Kidney glomerular epithelial cell (primary cell): ENCODE measurements around the gene MIGA2.
"Not testable (repeated sequence)": the region's sequence is repeated elsewhere in the genome, so short reads cannot be mapped to it uniquely, and the experiment has no call there.

Source experiments
- DNase-seq: peaks from one replicate; lab custom pipeline; 2025; lab: John Stamatoyannopoulos, UW

MIGA2 gene

DNA sequence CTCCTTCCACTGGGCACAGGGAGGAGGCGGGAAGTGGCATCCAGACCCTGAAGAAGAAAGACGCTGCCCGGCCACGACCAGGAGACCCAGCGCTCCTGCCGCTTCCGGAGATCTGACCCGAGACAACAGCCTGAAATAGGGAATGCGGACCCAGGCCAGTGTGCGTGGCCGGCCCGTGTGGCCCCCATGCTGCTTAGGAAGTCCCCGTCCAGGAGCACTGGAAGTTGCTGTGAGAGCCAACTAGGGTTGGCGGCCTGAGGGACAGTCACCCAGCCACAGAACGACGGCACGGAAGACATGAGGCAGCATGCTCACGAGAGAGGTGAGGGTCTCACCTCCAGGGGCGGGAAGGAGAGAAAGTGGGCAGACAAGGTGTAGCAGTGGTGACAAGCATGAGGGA, 25.3 kb upstream of the MIGA2 start:
- DNase-seq = no peak

DNA sequence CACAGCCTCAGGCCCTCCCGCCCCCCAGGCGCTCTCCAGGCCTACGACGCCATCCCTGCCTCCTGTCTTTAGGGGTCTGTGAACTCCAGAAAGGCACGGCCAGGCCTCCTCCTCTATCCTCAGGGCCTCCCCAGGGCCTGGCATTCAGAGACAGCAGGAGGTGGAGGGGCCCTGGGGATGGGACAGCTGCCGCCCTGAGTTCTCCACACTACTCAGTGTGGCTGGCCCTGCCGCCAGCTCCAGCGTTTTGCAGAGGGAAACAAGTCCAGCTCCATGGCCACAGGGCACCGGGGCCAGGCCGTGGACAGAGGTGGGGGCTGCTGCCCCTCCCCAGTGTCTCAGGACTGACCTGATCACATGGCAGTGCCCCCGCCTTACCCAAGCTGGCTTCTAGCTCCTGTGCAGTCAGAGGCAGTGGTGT, 24.7 kb upstream of the MIGA2 start:
- no peak for DNase-seq

DNA sequence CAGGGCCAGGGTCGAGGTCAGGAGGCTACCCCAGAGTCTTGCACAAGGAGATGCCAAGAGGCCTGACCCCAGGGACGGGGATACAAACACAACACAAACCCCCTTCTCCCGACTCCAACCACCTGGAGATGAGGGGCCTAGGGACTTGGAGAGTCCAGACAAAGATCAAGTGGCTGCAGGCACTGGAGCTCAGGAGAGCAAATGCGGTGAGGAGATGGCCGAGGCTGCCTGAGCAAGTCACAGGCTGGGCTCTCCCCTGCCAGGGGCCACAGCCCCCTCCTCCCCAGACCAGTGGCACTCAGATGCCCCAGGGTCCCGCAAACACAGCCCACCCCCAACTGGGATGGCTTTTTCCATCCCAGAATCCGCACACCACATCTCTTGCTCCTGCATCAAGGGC, 24.1 kb upstream of the MIGA2 start:
- no peak for DNase-seq

DNA sequence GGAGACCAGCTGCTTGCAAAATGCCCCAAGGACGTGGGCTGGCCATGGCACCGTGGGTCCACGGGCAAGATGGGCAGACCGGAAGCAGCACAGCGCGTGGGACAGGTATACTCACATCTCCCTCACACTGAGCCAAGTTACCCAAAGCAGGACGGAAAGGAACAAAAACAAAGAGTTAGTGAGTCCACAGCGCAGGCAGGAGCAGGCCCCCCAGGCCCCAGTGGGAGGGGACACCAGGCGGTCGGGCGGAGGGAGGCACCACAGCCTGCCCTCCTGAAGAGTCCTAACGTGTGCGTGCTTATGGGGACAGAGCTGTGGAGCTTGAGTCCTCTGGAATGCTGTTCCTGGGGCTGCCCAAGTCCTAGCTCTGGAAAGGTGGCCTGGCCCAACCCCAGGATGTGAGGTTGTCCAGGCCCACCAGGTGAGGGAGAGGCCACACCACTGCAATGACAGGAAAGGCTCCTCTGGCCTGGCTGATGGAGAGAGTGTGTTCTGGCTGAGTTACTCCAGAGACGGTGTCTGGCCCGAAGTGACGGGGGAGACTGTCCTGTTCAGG, 23.5 kb upstream of the MIGA2 start:
- DNase-seq = no peak

DNA sequence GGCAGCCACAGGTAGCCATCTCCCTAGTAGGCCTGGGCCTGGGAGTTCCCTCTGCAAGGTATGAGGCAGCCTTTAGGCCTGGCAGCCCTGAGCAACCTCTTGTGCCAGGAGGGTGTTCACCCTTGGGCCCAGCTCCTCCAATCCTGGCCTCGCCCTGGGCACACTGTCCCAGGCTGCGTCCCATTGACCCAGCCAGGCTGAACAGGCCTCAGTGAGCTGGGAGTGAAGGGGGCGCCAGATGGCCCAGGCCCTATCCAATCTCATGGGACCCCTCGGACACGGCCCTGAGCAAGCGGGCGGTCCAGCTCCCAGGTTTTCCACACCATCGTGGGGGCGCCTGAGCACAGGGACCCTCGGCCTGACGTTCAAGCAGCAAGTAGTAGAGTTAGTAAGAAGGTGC, 22.8 kb upstream of the MIGA2 start:
- DNase-seq = no peak

DNA sequence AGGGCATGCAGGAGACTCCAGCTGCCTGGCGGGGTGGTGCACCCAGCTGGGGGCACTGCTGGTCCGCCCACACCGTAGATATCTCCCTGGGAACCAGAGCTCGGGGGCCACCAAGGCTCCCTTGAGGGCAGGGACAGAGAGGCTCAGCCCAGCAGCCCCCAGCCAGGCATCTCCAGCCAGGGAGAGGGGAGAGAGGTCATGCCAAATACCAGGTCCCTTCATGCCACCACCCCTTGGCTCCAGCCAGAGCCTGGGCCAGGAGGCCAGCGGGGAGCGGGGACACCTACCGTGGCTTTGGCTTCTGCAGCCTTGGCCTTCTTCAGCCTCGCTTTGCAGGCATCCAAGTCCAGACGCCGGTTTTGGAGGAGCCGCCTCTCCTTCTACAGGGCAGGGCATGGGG, 22.3 kb upstream of the MIGA2 start:
- no peak for DNase-seq

DNA sequence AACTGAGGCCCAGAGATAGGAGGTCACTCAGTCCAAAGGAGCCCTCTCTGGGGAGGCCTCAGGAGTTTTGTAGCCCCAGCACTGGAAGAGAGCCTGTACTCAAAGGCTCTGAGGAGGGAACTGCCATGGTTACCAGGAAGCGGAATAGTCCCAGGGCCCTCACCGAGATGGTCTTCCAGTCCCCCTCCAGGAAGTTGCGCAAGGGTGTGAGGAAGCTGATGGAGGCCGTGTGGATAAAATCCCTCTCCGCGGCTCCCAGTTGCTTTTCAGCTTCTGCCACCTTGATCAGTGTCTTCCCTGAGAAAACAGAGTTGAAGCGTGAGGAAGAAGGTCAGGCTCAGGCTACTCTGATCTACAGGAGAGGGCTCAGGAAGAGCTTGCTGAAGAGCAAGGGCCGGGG, 21.8 kb upstream of the MIGA2 start:
- no peak for DNase-seq

DNA sequence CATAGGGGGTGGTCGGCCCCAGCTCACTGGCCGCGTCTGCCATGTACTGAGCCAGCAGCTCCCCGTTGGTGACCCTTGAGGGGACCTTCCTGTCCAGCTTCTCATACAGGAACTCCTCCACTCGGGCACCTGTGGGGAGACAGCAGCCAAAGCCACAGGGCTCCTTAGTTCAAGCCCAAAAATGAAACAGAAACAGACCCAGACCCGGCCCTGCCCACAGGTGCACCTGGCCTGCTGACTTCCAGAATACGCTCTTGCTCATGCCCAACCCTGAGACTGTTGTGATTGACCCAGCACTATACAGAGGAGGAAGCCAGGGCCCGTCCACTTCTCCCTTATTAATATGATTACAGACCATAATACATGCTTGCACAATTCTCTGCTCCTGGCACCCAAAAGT, 15.3 kb upstream of the MIGA2 start:
- DNase-seq = no peak

DNA sequence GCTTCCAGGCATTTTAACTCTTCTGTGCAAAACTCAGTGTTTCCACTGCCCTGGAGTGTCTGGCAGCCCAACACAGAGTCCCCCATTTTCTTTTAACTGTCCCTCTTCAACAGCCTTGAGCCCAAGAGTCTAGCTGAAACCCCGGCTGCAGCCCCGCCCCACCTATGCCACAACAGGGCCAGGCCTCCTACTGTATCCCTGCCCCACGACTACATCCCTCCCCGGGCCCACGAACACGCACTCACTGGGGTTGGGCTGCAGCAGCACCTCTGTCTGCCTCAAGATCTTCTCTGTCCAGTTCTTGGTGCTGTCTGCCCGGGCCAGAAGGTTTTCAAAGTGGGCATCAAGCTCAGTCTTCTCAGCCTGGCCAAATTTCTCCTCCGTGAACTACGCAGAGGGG, 14.4 kb upstream of the MIGA2 start:
- DNase-seq = no peak

DNA sequence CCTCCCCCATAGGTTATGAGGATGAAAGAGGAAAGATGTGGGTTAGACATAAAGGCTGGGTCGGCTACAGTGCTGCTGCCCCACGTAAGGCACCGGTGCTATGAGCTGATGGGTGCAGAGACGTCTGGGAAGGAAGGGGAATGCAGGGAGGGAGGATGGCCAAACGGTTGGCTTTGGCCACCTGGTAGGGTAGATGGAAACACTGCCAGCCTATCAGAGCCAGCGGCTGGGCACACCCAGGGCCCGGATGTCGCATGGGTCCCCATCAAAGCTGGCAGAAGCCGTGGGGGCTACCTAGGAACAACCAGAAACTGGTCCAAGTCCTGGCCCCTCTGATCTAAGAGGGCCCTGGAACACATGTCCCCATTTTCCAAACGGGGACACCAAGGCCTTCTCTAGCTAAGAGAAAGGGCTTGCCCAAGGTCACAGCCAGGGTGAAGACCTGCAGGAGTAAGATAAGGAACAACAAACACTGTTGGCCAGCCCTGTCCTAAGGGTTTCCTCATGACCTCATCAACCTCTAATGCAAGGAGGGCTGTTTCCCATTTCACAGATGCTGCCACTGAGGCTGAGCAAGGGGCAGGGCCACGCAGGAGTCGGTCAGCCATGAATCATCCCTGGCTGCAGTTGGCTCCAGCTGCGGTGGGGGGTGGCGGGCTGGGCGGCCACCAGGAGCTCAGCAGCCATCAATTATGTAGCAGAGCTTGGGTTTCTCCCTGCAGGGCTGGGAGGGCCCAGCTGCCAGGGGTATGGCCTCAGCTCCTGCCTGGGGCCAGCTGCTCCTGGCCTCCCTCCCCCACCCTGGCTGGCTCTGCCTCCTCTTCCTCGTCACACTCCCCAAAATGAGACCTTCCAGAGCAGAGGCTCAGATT, 13.2 kb upstream of the MIGA2 start:
- no peak for DNase-seq

DNA sequence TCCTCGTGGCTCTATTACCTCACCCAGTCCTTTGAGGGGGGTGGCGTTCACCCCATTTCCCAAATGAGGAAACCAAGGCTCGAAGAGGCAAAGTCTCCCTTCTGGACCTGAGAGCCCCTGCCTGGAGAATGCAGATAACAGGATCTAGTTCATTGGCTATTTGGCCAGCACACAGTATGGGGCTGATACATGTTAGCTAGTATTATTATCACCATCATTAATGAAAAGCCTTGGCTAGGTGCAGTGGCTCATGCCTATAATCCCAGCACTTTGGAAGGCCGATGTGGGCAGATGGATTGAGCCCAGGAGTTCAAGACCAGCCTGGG, 12.6 kb upstream of the MIGA2 start:
- DNase-seq = no peak

DNA sequence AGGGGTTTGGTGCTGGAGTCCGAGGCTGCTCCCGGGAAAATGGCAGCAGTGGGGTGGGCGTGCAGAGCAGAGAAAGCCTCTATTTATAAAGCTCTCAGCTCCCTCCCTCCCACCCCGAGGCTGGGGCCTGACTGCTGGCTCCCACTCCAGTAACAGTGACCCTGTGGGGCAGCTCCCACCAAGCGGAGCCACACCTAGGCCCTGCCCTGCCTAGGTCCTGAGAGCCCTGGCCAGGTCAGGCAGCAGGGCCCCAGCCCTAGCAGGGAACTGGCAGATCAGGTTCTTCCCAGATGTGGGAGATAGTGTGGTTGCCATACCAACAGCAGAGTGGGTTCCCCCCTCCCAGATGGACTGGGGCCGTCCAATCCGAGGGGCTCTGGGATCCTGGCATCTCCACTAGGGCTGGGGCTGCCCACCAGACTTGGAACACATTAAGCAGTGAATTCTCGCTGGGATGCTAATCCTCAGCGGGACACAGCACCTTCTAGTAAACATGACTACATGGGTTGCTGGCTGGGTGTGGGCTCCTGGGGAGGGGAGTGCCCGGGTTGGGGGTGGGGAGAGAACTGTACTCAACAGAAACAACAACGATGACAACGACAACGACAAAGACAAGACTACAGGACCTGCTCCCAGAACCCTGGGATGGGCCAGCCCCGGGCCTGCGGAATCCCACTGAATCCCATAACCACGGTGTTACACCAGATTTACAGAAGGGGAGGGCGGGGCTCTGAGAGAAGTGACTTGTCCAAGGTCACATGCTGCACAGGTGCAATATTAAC, 9.8 kb upstream of the MIGA2 start:
- DNase-seq = no peak

DNA sequence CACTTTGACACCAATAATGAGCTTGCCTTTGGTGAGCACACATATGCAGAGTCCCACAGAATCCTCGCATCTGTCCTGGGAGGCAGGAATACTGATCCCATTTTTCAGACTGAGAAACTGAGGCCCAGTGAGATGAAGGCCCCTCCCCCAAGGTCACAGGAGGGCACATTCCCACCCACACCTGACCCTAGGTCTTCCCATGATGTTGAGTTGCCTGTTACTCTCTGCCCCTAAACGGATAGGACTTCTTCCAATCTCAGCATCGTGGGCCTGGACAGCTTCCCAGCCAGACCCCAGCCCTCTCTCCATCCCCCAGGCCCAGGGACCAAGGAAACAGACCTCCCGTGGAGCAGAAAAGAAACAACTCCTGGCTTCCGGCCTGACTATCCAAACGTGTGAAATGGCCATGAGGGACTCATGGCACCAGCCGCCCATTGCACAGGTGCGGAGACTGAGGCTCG, 9.2 kb upstream of the MIGA2 start:
- DNase-seq = no peak

DNA sequence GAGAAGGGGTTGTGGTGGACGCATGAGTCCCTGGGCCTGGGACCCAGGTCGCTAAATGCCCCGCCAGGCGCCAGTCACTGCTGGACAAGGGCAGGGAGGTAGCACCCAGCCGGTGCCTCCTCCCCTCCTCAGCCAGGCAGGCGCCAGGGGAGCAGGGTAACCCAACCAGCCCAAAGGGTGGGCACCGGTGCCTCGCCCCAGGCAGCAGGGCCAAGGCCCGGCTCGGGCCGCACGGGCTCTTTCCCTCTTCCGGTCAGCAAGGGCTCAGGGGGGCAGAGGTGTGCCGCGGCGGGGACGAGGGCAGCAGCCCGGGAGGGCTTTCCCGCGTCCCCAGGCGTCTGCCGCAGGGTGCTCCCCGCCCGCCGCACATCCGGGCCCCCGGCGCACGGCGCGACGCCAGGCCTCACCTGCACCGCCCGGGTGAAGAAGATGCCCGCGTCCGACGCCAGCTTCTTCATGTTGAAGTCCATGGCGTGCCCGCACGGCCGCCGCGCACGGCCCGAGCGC, 8.7 kb upstream of the MIGA2 start:
- DNase-seq = no peak

DNA sequence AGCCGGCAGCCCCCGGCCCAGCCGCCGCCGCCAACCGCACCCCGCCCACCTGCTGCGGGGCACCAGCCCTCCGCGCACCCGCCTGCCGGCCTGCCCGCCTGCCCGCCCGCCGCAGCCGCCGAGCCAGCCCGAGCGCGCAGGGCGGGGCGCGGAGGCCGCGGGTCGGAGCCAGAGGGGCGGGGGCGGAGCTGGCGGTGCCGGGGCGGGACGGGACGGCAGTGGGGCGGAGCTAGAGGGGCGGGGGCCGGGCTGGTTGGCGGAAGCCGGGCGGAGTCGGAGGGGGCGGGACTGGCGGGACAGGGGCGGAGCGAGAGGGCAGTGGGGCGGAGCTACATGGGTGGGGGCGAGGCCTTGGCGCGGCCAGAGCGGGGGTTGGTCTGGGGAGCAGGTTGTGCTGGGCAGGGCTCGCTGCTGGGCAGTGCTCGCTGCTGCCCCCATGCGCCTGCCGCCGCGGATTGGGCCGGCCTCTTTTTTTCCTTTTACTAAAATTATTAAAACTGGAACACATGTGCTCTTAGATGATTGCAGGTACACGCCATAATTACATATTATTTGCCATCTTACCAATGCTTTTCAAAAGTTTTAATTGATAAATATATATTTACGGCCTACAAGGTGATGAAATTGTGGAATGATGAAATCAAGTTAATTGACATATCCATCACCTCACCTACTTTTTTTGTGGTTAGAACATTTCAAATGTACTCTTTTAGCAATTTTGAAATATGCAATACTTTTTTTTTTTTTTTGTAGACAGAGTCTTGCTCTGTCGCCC, 8.0 kb upstream of the MIGA2 start, which contains the start of gene SH3GLB2:
Gene SH3GLB2 (minus strand): TSS at position 140 of the 775 bp plus-strand sequence. CDS start 177 bp downstream, outside the sequence.
- DNase-seq = peak; percentile 83

DNA sequence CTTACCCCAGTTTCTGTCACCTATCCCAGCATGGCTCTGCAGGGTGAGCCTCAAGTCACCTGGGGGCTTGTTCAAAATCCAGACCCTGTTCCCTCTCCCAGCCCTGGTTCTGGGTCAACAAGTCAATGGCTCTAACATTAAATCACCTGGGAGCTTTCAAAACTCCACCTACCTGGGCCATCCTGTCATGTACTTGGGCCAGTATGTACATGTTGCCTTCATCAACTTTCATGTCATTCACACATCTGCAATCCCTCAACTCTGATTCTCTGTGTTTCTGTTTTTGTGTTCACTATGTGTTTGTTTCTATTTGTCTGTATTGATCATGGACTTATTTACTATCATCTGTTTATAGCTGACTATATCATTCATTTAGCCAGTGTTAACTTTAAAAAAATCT, 6.2 kb upstream of the MIGA2 start:
- no peak for DNase-seq

DNA sequence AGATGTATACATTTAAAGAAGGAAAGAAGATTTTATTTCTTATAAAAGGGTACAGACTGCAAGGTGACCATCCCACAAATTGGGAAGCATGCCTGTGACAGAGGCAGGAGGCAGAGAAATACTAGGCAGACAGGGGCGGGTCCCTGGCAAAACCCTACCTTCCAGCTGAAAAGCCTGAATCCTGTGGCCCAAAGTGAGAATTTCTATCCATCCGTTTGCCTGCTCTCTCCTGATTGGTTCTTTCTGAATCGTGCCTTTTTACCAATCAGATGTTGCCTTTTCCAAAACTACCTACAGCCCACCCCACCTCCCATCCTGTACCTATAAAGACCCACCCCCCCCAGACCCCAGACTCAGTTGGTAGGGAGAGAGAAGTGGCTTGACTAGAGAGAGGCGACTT, 4.9 kb upstream of the MIGA2 start:
- no peak for DNase-seq

DNA sequence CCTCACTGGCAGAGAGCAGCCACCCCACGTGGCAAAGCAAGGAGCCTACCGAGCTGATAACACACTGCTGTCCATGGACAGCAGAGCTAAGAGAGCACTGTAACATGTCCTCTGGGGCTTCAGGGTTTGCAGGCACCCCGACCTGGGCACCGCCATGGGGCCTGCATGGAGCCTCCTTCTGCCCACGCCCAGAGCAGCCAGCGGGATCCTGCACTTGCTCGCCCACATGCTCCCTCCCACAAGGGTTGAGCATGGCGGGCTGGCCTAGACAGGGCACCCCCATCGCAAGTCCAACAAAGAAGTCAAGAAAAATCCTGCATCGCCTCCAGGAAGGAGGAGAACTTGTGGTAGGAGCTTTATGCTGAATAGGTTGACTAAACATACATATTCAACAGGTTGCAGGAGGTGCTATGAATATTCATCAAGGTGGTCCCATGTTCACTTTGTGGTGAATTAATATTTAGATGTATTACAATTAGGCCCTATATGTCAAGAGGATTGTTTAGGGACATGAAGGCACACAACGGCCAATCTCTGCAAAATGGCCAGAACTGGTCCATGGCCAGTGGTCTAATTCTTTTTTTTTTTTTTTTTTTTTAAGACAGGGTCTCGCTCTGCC, 3.8 kb upstream of the MIGA2 start:
- DNase-seq = no peak

DNA sequence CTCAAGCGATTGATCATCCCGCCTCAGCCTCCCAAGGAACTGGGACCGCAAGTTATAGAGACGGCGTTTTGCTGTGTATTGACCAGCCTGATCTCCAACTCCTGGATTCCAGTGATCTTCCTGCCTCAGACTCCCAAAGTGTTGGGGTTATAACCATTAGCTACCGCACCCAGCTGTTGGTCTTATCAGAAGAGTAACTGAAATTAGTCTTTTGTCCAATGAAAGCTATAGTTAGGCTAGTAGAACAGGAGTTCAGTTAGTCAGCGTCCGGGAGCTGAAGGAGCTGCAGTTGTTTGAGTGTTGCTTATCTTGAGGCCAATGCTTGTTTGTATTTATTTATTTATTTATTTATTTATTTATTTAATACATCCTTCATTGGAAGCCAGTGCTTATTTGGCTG, 3.2 kb upstream of the MIGA2 start:
- no peak for DNase-seq

DNA sequence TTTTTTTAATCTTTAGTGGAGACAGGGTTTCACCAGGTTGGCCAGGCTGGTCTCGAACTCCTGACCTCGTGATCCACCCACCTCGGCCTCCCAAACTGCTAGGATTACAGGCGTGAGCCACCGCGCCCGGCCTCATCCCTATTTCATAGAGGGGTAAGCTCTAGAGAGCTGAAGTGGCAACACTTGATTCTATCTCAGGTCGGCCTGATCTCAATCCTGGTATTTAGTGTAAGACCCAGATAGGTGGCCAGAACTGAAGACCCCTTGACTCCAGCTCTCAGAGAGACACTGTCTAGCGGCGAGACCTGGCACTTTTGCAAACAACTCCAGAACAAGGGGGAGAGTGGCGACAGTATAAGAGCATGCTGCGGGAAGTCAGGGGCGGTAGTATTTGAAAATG, 588 bp upstream of the MIGA2 start:
- DNase-seq = not testable (repeated sequence)

DNA sequence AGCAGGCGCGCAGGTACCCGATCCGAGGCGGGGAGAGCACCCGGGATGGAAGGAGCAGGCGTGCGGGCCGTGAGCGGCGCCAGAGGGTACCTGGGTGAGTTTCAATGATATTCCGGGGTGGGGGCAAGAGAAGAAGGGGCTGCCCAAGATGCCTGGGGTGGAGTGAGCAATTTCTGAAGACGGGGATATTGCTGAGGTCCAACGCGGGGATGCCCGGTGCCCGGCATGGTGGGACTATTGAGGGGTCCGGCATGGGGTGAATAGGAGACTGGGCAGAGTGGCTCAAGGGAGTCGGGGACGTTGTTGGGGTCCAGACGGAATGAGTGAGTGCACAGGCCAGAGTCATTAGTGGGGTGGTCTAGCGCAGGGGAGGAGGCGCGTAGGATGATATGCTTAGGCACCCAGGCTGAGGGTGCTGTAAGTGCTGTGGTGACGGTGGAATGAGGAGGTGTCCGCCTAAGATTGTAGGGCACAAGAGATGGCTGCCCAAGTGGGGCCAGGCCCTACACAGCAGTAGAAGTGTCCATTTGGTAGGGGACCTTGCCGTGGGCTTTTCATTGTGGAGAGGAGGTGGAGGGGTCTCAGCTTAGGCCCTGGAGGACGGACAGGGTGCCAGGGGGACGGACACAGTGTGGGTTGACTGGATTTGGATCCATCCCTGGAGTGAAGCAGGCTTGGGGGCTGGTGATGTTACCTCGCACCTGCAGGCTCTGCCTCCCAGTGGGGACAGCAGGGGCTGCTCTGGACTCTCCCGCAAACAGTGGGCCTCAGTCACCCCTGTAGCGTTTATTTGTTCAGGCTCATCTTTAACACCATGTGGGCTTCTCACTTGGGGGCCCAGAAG, 719 bp downstream of the MIGA2 start:
- peak; percentile 12 for DNase-seq
